GM12875 (cell line): ENCODE data around the gene TRMT61A.

Source experiments
- H3K4me3 ChIP-seq: one replicate; pipeline ENCODE4 v1.5.1; 2011; ENCODE audit warnings: low read depth, low read length, control low read depth
- CTCF ChIP-seq: IDR thresholded peaks from 2 replicates; pipeline ENCODE4 v1.5.1; 2011; ENCODE audit warnings: low read depth, mild to moderate bottlenecking, control low read depth, inconsistent platforms, low read length, moderate library complexity, borderline replicate concordance; ENCODE audit not compliant: insufficient read depth

TRMT61A gene

GRCh38 chr14:103491691-103492090 lies 37.3 kb upstream of the TRMT61A start:
- no peak for TF ChIP-seq CTCF
- no peak overlapping the region for H3K4me3 ChIP-seq

GRCh38 chr14:103492156-103492925 lies 36.7 kb upstream of the TRMT61A start:
- no peak overlapping the region for H3K4me3 ChIP-seq
- TF ChIP-seq CTCF = no peak

DNA sequence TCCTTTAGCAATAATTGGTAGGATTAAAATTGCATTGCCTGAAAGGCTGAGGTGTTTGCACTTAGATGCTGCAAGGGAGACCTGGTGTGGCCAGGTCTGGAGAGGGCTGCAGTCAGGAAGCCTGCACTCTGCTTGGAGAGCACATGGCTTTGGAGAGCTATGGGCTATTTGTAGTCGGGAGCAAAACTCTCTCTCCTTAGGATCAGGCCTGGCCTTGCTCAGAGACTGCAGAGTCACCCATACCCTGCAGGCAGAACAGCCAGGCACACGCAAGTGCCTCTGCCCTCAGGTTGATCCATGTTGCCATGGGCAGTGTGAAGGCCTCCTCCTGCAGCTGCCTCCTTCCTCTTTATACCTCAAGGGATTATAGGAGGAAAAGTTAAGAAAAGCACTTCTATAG lies 33.1 kb upstream of the TRMT61A start:
- no peak for TF ChIP-seq CTCF
- no peak overlapping the region for H3K4me3 ChIP-seq

- TF ChIP-seq CTCF = no peak
- H3K4me3 ChIP-seq = no peak overlapping the region
Measured at GRCh38 chr14:103496776-103497175, 32.2 kb upstream of the TRMT61A start.

DNA sequence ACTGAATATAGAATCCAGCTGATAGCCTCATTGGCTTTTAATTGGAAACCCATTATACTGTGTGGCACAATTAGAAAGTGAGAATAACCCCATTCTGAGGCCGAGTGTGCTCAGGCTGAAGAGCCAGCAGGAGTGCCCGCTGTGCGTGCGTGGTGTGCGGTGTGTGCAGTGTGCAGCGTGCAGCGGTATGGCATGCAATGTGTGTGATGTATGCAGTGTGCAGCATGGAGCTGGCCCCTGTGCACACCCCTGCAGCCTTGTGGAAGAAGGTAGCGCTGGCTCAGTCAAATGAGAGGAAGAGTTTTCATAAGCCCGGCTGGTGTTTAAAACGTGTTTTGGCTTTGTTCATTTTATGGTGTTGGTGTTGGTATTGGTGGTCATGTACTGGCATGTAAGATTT lies 29.3 kb upstream of the TRMT61A start:
- no peak overlapping the region for H3K4me3 ChIP-seq
- no peak for TF ChIP-seq CTCF

GRCh38 chr14:103500148-103500990 lies 28.6 kb upstream of the TRMT61A start:
- peak; percentile 92 for TF ChIP-seq CTCF
- no peak overlapping the region for H3K4me3 ChIP-seq
